Cardiac fibroblast (primary cell): Measurements from ENCODE around the gene NALCN.

Experiments used
- DNase-seq, 2 donors: peaks; one replicate each; pipeline versions ENCODE4 v3.0.0 to v3.0.0-alpha.2; 2010; ENCODE audit warnings: low read depth in 2 of 2
- H3K4me3 ChIP-seq, 2 donors: replicated peaks in 1 of 2; 1 replicate in 1 of 2; 2 replicates in 1 of 2; pipeline ENCODE4 v1.5.1; 2011; ENCODE audit warnings: low read depth in 2 of 2, low read length in 2 of 2, mild to moderate bottlenecking in 2 of 2, moderate library complexity in 1 of 2
- CTCF ChIP-seq: IDR thresholded peaks from one replicate; pipeline ENCODE4 v1.5.1; 2011; ENCODE audit warnings: low read depth, mild to moderate bottlenecking, low read length, inconsistent platforms

The NALCN gene

GRCh38 chr13:101346942-101347728 lies 69.2 kb downstream of the NALCN start:
- no peak for TF ChIP-seq CTCF
- DNase-seq = peak; percentile 16 to 49
- H3K4me3 ChIP-seq = no peak overlapping the region

DNA sequence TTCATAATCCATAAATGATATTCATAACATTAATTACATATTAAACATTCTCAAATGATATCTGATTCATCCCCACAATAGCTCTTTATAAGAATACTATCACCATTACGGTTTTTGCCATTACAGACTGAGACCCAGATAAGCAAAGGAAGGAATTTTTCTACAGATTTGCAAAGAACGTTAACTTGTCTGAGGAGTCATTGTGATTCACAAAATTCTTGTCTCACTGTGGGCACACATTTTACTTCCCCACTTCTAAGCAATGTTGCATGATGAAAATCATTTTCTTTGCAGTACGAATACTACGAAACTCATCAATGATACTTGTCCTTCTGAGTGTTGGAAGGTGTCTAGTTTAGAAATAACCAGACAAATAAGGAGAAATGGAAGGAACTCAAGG lies 70.1 kb downstream of the NALCN start:
- no peak for TF ChIP-seq CTCF
- no peak overlapping the region for H3K4me3 ChIP-seq
- peak in 1 of 2 donors; percentile 56 for DNase-seq

GRCh38 chr13:101343128-101343787 lies 73.0 kb downstream of the NALCN start:
- H3K4me3 ChIP-seq = no peak overlapping the region
- DNase-seq = peak in 1 of 2 donors; percentile 62
- no peak for TF ChIP-seq CTCF

- no peak overlapping the region for H3K4me3 ChIP-seq
- DNase-seq = peak in 1 of 2 donors; percentile 29
- no peak for TF ChIP-seq CTCF
Measured at GRCh38 chr13:101341464-101341863, 74.8 kb downstream of the NALCN start.

GRCh38 chr13:101339202-101339601 lies 77.1 kb downstream of the NALCN start:
- no peak for TF ChIP-seq CTCF
- H3K4me3 ChIP-seq = no peak overlapping the region
- DNase-seq = no peak

GRCh38 chr13:101332583-101332982 lies 83.7 kb downstream of the NALCN start:
- H3K4me3 ChIP-seq = no peak overlapping the region
- TF ChIP-seq CTCF = no peak
- DNase-seq = no peak
